ENCODE measurements around the gene GDF10. TPM values are rescaled to one million over a fixed set of nuclear protein-coding genes. Genes with fewer than 3 reads are reported as not detected.

Gene GDF10
- total and polyA plus RNA-seq, 10 donors = 0.02 to 0.35 (median 0.20) TPM; not detected in 3

DNA sequence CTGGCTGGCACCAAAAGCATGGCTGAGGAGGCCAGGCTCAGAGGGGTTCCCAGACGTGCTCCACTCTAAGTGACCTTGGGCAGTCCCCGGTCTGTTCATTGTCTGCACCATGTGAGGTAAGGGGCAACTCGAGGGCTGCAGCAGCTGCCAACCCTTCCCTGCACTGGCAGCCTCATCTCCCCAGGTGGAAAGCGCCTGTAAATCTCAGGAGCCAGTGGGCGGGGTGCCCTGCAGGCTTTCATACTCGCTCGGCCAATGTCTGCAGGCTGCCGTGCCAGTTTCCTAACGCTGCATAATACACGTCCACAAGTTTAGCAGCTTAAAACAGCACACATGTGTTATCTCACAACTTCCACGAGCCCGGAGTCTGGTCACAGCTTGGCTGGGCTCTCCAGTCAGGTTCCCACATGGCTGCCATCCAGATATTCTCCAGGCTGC lies 12.6 kb upstream of the GDF10 start:
- peaks cover 0 to 20% (median 0%) of the 10 kb centered on the region in 6 donors for H3K4me1 ChIP-seq
- peak; percentile 54 for DNase-seq
- H3K27ac ChIP-seq = no peak overlapping the region
- no peak overlapping the region for H3K4me3 ChIP-seq
- 71 to 81% (median 79%) methylated on average over 9 to 12 of the region's 12 CpGs for WGBS, 5 donors
- peaks cover 0 to 9% (median 0%) of the 10 kb centered on the region in 7 donors for H3K27me3 ChIP-seq (replicated peaks in 1 of 7)
- H3K36me3 ChIP-seq = no peaks in the 10 kb centered on the region
- TF ChIP-seq POLR2A (IDR thresholded peaks at IDR 0.05) (no peak), POLR2AphosphoS5 (IDR thresholded peaks at IDR 0.05) (no peak)
- TF ChIP-seq, protein P1, sequence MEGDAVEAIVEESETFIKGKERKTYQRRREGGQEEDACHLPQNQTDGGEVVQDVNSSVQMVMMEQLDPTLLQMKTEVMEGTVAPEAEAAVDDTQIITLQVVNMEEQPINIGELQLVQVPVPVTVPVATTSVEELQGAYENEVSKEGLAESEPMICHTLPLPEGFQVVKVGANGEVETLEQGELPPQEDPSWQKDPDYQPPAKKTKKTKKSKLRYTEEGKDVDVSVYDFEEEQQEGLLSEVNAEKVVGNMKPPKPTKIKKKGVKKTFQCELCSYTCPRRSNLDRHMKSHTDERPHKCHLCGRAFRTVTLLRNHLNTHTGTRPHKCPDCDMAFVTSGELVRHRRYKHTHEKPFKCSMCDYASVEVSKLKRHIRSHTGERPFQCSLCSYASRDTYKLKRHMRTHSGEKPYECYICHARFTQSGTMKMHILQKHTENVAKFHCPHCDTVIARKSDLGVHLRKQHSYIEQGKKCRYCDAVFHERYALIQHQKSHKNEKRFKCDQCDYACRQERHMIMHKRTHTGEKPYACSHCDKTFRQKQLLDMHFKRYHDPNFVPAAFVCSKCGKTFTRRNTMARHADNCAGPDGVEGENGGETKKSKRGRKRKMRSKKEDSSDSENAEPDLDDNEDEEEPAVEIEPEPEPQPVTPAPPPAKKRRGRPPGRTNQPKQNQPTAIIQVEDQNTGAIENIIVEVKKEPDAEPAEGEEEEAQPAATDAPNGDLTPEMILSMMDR (IDR thresholded peaks at IDR 0.05 in 8 of 11, conservative IDR thresholded peaks at IDR 0.05 in 3 of 11) = no peak
- no peaks in the 10 kb centered on the region for H3K9me3 ChIP-seq
- intact Hi-C loops (cut with DNase I; ENCODE audit: low total_unique reads) = no loop called here

DNA sequence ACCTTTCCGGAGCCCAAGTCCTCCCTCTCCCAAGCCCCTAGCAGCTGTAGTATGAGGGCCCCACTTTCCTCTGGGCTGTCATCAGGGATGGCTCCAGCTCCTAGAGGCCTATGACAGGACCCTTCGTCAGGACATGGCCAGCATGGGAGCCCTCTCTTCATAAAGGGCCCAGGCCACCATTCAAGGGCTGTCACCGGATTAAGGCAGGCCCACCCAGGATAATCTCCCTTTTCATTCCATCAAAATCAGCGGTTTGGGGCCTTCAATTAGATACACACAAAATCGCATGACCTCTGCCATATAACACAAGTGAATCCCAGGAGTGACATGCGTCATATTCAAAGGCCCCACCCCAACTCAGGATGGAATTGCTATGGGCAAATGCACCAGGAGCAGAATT lies 12.2 kb upstream of the GDF10 start:
- 93 to 99% (median 93%) methylated on average over 6 of the region's 6 CpGs for WGBS, 5 donors
- Histone ChIP-seq H3K9me3 (no peaks in the 10 kb centered on the region), H3K36me3 (no peaks in the 10 kb centered on the region), H3K27ac (no peak overlapping the region), H3K4me3 (no peak overlapping the region), H3K27me3 (replicated peaks in 1 of 7) (peaks cover 0 to 9% (median 0%) of the 10 kb centered on the region in 7 donors), H3K4me1 (peaks cover 0 to 20% (median 0%) of the 10 kb centered on the region in 6 donors)
- intact Hi-C loops (cut with DNase I; ENCODE audit: low total_unique reads) = no loop called here
- TF ChIP-seq POLR2A (IDR thresholded peaks at IDR 0.05) = no peak
- TF ChIP-seq, protein P1 (IDR thresholded peaks at IDR 0.05 in 8 of 11, conservative IDR thresholded peaks at IDR 0.05 in 3 of 11) = no peak
- no peak for TF ChIP-seq POLR2AphosphoS5 (IDR thresholded peaks at IDR 0.05)
- DNase-seq = no peak

DNA sequence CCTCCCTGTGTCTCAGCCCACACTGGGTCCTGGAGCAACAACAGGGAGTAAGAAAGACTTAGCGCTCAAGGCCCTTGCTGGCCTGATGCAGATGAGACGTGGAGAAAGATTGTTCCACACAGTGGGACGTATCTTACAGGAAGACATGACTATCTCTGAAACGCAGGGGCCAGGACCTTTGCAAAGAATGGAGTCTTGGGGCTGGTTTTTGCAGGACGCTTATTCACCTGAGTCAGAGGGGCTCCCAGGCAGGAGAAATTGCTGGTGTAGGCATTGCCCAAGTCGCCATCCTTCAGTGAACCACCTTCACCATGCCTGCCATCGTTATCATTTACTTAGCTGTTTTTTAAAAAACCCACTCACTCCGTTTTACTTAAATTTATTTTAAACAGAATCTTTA lies 11.8 kb upstream of the GDF10 start:
- WGBS, 5 donors = 85 to 89% (median 88%) methylated on average over 8 of the region's 8 CpGs

DNA sequence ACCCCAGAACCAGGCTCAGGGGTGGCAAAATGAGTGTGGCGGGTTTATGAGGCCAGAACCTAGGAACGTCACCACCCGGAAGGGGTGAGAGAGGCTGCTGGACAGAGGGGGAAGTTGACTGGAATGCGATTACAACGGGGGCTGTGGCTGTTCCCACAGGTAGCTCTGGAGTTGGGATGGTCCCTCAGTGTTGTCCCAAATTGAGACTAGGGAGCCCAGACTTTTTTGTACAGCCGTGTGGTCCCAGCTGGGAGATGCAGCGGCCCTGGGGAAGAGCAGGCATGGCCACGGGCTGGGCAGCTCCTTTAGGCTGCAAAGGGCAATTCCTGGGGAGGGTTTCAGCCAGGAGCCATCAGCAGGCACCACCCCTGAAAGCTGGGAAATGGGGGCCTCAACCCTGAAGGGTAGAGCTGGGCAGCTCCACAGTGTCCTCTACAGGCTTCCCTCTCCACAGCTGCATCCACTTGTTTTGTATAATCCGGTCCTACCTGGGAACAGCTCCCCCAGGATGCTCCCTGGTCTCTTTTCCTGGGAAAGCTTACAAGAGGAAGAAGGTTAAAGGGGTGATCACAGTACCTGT lies 11.0 kb upstream of the GDF10 start:
- Histone ChIP-seq H3K27me3 (replicated peaks in 1 of 7) (peaks cover 0 to 12% (median 0%) of the 10 kb centered on the region in 7 donors), H3K27ac (no peak overlapping the region), H3K9me3 (no peaks in the 10 kb centered on the region), H3K36me3 (no peaks in the 10 kb centered on the region), H3K4me1 (peaks cover 0 to 20% (median 0%) of the 10 kb centered on the region in 6 donors), H3K4me3 (no peak overlapping the region)
- intact Hi-C loops (cut with DNase I; ENCODE audit: low total_unique reads) = no loop called here
- peak; percentile 35 for DNase-seq
- TF ChIP-seq POLR2AphosphoS5 (IDR thresholded peaks at IDR 0.05) (no peak), POLR2A (IDR thresholded peaks at IDR 0.05) (no peak)
- TF ChIP-seq, protein P1 (IDR thresholded peaks at IDR 0.05 in 8 of 11, conservative IDR thresholded peaks at IDR 0.05 in 3 of 11) = no peak
- 63 to 82% (median 71%) methylated on average over 8 to 9 of the region's 9 CpGs for WGBS, 5 donors

More for the DNA sequence above, 11.8 kb upstream of the GDF10 start:
- peaks cover 0 to 9% (median 0%) of the 10 kb centered on the region in 7 donors for H3K27me3 ChIP-seq (replicated peaks in 1 of 7)
- H3K4me3 ChIP-seq = no peak overlapping the region
- no peak for TF ChIP-seq POLR2A (IDR thresholded peaks at IDR 0.05)
- TF ChIP-seq POLR2AphosphoS5 (IDR thresholded peaks at IDR 0.05) = no peak
- TF ChIP-seq, protein P1 (IDR thresholded peaks at IDR 0.05 in 8 of 11, conservative IDR thresholded peaks at IDR 0.05 in 3 of 11) = no peak
- H3K4me1 ChIP-seq = peaks cover 0 to 20% (median 0%) of the 10 kb centered on the region in 6 donors
- H3K9me3 ChIP-seq = no peaks in the 10 kb centered on the region
- DNase-seq = no peak
- no peaks in the 10 kb centered on the region for H3K36me3 ChIP-seq
- intact Hi-C loops (cut with DNase I; ENCODE audit: low total_unique reads) = no loop called here
- H3K27ac ChIP-seq = no peak overlapping the region
